Vagina (tissue), 2 donors: ENCODE data around the gene ADK. TPM values are rescaled to one million over a fixed set of nuclear protein-coding genes. Genes with fewer than 3 reads are reported as not detected.

ENCODE experiments used
- DNase-seq, 2 donors: peaks; one replicate each; pipeline ENCODE4 v3.0.0-alpha.2; 2017; ENCODE audit errors: extremely low spot score in 2 of 2
- H3K27ac ChIP-seq: fragments of 200-600 bp; sonication (generic); one replicate; pipeline ENCODE4 v1.5.1; 2019
- H3K27me3 ChIP-seq: fragments of 200-600 bp; sonication (generic); one replicate; pipeline ENCODE4 v1.5.1; 2019
- H3K36me3 ChIP-seq, 2 donors: fragments of 200-600 bp; sonication (generic); one replicate each; pipeline ENCODE4 v1.5.1; 2017 to 2019
- H3K4me1 ChIP-seq: fragments of 200-600 bp; sonication (generic); one replicate; pipeline ENCODE4 v1.5.1; 2019
- H3K4me3 ChIP-seq, 2 donors: fragments of 200-600 bp; sonication (generic); 1 replicate in 1 of 2; 2 replicates in 1 of 2; pipeline ENCODE4 v1.5.1; 2016 to 2019
- H3K9me3 ChIP-seq: fragments of 200-600 bp; sonication (generic); one replicate; pipeline ENCODE4 v1.5.1; 2019
- POLR2A ChIP-seq, 2 donors: fragments of 450-650 bp; IDR thresholded peaks; one replicate each; pipeline ENCODE4 v1.6.1; 2017; ENCODE audit warnings: antibody characterized with exemption in 2 of 2, mild to moderate bottlenecking in 2 of 2, moderate library complexity in 2 of 2
- POLR2AphosphoS5 ChIP-seq, 2 donors: sonication (generic); formaldehyde crosslinking; IDR thresholded peaks; one replicate each; pipeline ENCODE4 v1.9.0; 2017; ENCODE audit warnings: antibody characterized with exemption in 2 of 2, mild to moderate bottlenecking in 2 of 2, low read depth in 1 of 2; ENCODE audit not compliant: insufficient read depth in 1 of 2
- intact Hi-C: fragments of 100-400 bp; cut with DNase I; formaldehyde crosslinking; loops from one replicate; pipeline ENCODE4 v1.15.1; 2023
- total RNA-seq: library from RNA; depleted of rRNA; stranded (reverse); fragments of >200 nt; gene quantifications from one replicate; pipeline ENCODE4 v1.2.3, GENCODE V29; 2016
- TF ChIP-seq, protein P1 (sequence below), 3 experiments: fragments of 450-650 bp in 2 of 3; fragments of 200-600 bp in 1 of 3; sonication (generic) in 1 of 3; IDR thresholded peaks; one replicate each; pipeline ENCODE4 v1.5.1; 2017 to 2019; ENCODE audit warnings: antibody characterized with exemption in 3 of 3, mild to moderate bottlenecking in 2 of 3, moderate library complexity in 2 of 3

Gene ADK
- total RNA-seq, 1 donor from 2014 or later: 46.2 TPM

DNA sequence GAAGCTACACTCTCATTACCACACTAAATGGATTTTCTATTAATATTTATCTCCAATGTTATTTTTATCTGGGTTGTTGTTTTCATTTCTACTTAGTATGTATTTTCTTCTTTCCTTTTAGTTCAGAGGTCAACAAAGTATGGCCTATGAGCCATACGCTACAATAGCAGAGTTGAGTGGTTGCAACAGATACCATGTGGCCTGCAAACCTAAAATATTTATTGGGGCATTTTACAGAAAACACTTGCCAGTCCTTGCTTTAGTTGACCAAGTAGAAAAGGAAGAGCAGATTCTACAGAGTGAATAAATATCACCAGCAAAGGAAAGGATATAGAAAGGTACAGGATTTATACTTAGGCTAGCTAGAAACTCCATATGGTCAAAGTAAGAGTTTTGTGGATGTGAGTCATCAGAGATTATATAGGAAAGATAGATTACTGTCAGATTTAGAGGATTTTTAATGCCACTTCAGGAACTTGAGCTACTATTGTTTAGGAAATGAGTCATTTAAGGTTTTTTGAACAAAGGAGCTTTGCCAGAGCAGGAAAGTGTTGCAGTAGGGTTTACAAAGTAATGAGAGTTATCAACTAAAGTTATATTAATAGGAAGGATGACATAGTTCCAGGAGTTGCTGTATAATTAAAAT lies 352.1 kb downstream of the ADK start:
- H3K4me1 ChIP-seq: peaks cover 25% of the 10 kb centered on the region
- no peak overlapping the region for H3K27ac ChIP-seq
- H3K9me3 ChIP-seq: no peaks in the 10 kb centered on the region
- no peaks in the 10 kb centered on the region for H3K27me3 ChIP-seq
- no peak for DNase-seq
- intact Hi-C loops: no loop called here
- no peaks in the 10 kb centered on the region for H3K36me3 ChIP-seq
- no peak for TF ChIP-seq POLR2AphosphoS5 (IDR thresholded peaks at IDR 0.05; ENCODE audit: insufficient read depth in 1 of 2, low read depth in 1 of 2)
- TF ChIP-seq POLR2A (IDR thresholded peaks at IDR 0.05): no peak
- TF ChIP-seq, protein P1, sequence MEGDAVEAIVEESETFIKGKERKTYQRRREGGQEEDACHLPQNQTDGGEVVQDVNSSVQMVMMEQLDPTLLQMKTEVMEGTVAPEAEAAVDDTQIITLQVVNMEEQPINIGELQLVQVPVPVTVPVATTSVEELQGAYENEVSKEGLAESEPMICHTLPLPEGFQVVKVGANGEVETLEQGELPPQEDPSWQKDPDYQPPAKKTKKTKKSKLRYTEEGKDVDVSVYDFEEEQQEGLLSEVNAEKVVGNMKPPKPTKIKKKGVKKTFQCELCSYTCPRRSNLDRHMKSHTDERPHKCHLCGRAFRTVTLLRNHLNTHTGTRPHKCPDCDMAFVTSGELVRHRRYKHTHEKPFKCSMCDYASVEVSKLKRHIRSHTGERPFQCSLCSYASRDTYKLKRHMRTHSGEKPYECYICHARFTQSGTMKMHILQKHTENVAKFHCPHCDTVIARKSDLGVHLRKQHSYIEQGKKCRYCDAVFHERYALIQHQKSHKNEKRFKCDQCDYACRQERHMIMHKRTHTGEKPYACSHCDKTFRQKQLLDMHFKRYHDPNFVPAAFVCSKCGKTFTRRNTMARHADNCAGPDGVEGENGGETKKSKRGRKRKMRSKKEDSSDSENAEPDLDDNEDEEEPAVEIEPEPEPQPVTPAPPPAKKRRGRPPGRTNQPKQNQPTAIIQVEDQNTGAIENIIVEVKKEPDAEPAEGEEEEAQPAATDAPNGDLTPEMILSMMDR (IDR thresholded peaks at IDR 0.05): no peak
- no peak overlapping the region for H3K4me3 ChIP-seq

DNA sequence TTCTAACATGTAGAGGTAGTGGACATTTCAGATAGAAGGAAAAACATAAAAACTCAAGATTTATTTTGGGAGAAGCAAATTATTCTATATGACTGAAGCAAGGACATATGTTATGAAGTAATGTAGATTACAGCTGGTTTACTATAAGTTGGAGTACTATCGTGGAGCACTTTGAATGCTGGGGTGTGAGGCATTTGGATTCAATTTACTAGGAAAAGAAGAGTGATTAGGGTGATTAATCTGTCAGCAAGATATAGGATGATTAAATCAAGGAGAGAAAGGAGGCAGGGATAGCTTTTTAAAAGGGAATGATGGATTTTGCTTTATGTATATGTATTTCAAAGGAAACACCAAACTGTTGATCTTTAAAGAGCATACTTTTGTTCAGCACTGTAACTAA lies 356.9 kb downstream of the ADK start:
- H3K4me1 ChIP-seq: peaks cover 10% of the 10 kb centered on the region
- intact Hi-C loops: no loop called here
- no peak overlapping the region for H3K27ac ChIP-seq
- no peak overlapping the region for H3K4me3 ChIP-seq
- no peaks in the 10 kb centered on the region for H3K36me3 ChIP-seq
- no peak for TF ChIP-seq POLR2A (IDR thresholded peaks at IDR 0.05)
- TF ChIP-seq POLR2AphosphoS5 (IDR thresholded peaks at IDR 0.05; ENCODE audit: insufficient read depth in 1 of 2, low read depth in 1 of 2): no peak
- TF ChIP-seq, protein P1 (IDR thresholded peaks at IDR 0.05): no peak
- H3K9me3 ChIP-seq: no peaks in the 10 kb centered on the region
- H3K27me3 ChIP-seq: no peaks in the 10 kb centered on the region
- no peak for DNase-seq

DNA sequence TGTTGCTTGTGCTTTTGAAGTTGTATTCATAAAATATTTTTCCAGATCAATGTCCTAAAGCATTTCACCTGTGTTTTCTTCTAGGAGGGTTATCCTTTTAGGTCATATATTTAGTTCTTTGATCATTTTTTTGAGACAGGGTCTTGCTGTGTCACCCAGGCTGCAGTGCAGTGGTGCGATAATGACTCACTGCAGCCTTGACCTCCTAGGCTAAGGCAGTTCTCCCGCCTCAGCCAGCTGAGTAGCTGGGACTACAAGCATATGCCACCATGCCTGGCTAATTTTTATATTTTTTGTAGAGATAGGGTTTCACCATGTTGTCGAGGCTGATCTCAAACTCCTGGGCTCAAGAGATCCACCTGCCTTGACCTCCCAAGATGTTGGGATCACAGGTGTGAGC lies 359.6 kb downstream of the ADK start:
- no peaks in the 10 kb centered on the region for H3K4me1 ChIP-seq
- no peak overlapping the region for H3K4me3 ChIP-seq
- DNase-seq: no peak
- no peak for TF ChIP-seq POLR2A (IDR thresholded peaks at IDR 0.05)
- TF ChIP-seq, protein P1 (IDR thresholded peaks at IDR 0.05): no peak
- TF ChIP-seq POLR2AphosphoS5 (IDR thresholded peaks at IDR 0.05; ENCODE audit: insufficient read depth in 1 of 2, low read depth in 1 of 2): no peak
- peaks cover 6% of the 10 kb centered on the region for H3K9me3 ChIP-seq
- no peaks in the 10 kb centered on the region for H3K36me3 ChIP-seq
- intact Hi-C loops: no loop called here
- H3K27me3 ChIP-seq: no peaks in the 10 kb centered on the region
- H3K27ac ChIP-seq: no peak overlapping the region

DNA sequence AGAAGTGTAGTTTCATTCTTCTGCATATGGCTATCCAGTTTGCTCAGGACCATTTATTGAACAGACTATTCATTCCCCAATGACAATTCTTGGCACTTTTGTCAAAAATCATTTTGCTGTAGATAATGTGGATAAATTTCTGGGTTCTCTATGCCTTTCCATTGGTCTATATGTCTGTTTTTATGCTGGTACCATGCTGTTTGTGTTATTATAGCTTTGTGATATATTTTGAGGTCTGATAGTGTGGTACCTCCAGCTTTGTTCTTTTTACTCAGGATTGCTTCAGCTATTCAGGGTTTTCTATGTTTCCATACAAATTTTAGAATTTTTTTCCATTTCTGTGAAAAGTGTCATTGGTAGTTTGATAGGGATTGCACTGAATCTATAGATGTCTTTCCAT lies 360.0 kb downstream of the ADK start:
- no peaks in the 10 kb centered on the region for H3K4me1 ChIP-seq
- intact Hi-C loops: no loop called here
- no peak for DNase-seq
- TF ChIP-seq POLR2A (IDR thresholded peaks at IDR 0.05) (no peak), POLR2AphosphoS5 (IDR thresholded peaks at IDR 0.05; ENCODE audit: insufficient read depth in 1 of 2, low read depth in 1 of 2) (no peak)
- TF ChIP-seq, protein P1 (IDR thresholded peaks at IDR 0.05): no peak
- H3K4me3 ChIP-seq: no peak overlapping the region
- no peak overlapping the region for H3K27ac ChIP-seq
- peaks cover 6% of the 10 kb centered on the region for H3K9me3 ChIP-seq
- H3K27me3 ChIP-seq: no peaks in the 10 kb centered on the region
- no peaks in the 10 kb centered on the region for H3K36me3 ChIP-seq

DNA sequence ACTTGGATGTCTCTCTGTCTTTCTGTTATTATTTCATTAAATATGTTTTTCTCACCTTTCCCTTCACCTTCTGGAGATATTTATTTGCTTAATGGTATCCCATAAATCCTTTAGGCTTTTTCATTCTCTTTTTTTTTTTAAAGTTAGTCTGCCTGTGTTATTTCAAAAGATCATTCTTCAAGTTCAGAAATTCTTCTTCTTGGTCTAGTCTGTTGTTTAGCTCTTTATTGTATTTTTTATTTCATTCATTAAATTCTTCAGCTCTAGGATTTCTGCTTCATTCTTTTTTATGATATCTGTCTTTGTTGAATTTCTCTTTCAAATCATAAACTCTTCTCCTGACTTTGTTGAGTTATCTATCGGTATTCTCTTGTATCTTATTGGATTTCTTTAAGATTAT lies 363.3 kb downstream of the ADK start:
- peaks cover 6% of the 10 kb centered on the region for H3K9me3 ChIP-seq
- H3K27ac ChIP-seq: no peak overlapping the region
- TF ChIP-seq POLR2A (IDR thresholded peaks at IDR 0.05): no peak
- TF ChIP-seq, protein P1 (IDR thresholded peaks at IDR 0.05): no peak
- no peak for TF ChIP-seq POLR2AphosphoS5 (IDR thresholded peaks at IDR 0.05; ENCODE audit: insufficient read depth in 1 of 2, low read depth in 1 of 2)
- no peak for DNase-seq
- intact Hi-C loops: no loop called here
- H3K4me1 ChIP-seq: no peaks in the 10 kb centered on the region
- H3K36me3 ChIP-seq: no peaks in the 10 kb centered on the region
- no peak overlapping the region for H3K4me3 ChIP-seq
- no peaks in the 10 kb centered on the region for H3K27me3 ChIP-seq
